ENCODE data around the gene SPTAN1.

GRCh38 chr9:128635266-128636023 is 83.1 kb downstream of the SPTAN1 start:
- TF ChIP-seq POLR2A (IDR thresholded peaks at IDR 0.05) (no peak), CTCF (IDR thresholded peaks at IDR 0.05) (peak; percentile 41 to 62 (median 44)), POLR2AphosphoS5 (IDR thresholded peaks at IDR 0.05; ENCODE audit: insufficient read depth in 1 of 2, low read depth in 1 of 2) (peak; percentile 52 to 68)
